Measurements from ENCODE around the gene BSCL2.

DNA sequence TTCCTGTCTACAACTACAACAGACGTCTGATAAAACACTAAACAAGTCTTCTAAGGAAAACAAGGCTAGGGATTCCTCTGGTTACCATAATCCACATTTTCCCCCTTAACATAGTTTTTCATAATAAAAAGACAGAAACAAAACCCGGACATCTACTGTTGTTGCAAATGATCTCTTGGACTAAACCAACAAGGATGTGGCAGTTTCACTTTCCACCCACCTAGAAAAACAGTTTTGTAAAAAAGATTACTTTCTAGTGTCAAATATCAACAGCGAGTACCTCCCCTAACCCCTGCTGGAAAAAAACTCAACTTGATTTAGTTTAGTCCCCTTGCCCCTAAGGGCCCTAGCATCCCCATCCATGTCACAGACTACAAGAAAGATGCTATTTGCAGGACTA lies 5.6 kb upstream of the BSCL2 start:
- TF ChIP-seq, protein P1, sequence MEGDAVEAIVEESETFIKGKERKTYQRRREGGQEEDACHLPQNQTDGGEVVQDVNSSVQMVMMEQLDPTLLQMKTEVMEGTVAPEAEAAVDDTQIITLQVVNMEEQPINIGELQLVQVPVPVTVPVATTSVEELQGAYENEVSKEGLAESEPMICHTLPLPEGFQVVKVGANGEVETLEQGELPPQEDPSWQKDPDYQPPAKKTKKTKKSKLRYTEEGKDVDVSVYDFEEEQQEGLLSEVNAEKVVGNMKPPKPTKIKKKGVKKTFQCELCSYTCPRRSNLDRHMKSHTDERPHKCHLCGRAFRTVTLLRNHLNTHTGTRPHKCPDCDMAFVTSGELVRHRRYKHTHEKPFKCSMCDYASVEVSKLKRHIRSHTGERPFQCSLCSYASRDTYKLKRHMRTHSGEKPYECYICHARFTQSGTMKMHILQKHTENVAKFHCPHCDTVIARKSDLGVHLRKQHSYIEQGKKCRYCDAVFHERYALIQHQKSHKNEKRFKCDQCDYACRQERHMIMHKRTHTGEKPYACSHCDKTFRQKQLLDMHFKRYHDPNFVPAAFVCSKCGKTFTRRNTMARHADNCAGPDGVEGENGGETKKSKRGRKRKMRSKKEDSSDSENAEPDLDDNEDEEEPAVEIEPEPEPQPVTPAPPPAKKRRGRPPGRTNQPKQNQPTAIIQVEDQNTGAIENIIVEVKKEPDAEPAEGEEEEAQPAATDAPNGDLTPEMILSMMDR (IDR thresholded peaks at IDR 0.05) = no peak
- TF ChIP-seq POLR2AphosphoS5 (IDR thresholded peaks at IDR 0.05) = no peak
- no peak for TF ChIP-seq POLR2A (IDR thresholded peaks at IDR 0.05)

Data from breast epithelium (tissue), 3 donors.